SK-N-SH treated with all-trans-retinoic acid at 6 μM for 48 hours (cell line): Measurements from ENCODE around the gene SIRT1.

Source experiments
- ATAC-seq: fragments of 200-7000 bp; cut with Tn5 transposase; 3 replicates; pipeline ENCODE4 v1.9.1; 2020; ENCODE audit warnings: mild to moderate bottlenecking, moderate library complexity
- ARNTL ChIP-seq: fragments of 450-650 bp; formaldehyde crosslinking; IDR thresholded peaks from 2 replicates; pipeline ENCODE4 v1.5.0; 2020; ENCODE audit warnings: low read depth, mild to moderate bottlenecking, moderate library complexity, borderline replicate concordance
- CSDC2 ChIP-seq: fragments of 250-450 bp; sonication (Bioruptor Pico); IDR thresholded peaks from 2 replicates; pipeline ENCODE4 v1.5.0; 2020; ENCODE audit warnings: mild to moderate bottlenecking, moderate library complexity
- CSRNP3 ChIP-seq: fragments of 250-450 bp; sonication (Bioruptor Pico); IDR thresholded peaks from 2 replicates; pipeline ENCODE4 v1.5.1; 2021; ENCODE audit warnings: mild to moderate bottlenecking, moderate library complexity
- ESRRG ChIP-seq: fragments of 250-450 bp; sonication (Bioruptor Pico); IDR thresholded peaks from 2 replicates; pipeline ENCODE4 v1.6.1; 2021; ENCODE audit warnings: mild to moderate bottlenecking
- GLIS3 ChIP-seq: fragments of 250-450 bp; sonication (Bioruptor Pico); IDR thresholded peaks from 2 replicates; pipeline ENCODE4 v1.5.0; 2020; ENCODE audit warnings: mild to moderate bottlenecking, moderate library complexity
- ISL1 ChIP-seq: fragments of 250-450 bp; sonication (Bioruptor Pico); IDR thresholded peaks from 2 replicates; pipeline ENCODE4 v2.1.2; 2022; ENCODE audit warnings: mild to moderate bottlenecking, moderate library complexity
- OSR1 ChIP-seq: fragments of 250-450 bp; sonication (Bioruptor Pico); IDR thresholded peaks from 2 replicates; pipeline ENCODE4 v1.8.0; 2022; ENCODE audit warnings: moderate library complexity, mild to moderate bottlenecking, inconsistent platforms
- PATZ1 ChIP-seq: fragments of 250-450 bp; sonication (Bioruptor Pico); IDR thresholded peaks from 2 replicates; pipeline ENCODE4 v1.8.0; 2020; ENCODE audit warnings: mild to moderate bottlenecking, moderate library complexity, borderline replicate concordance
- POU6F1 ChIP-seq: fragments of 250-450 bp; sonication (Bioruptor Pico); IDR thresholded peaks from 2 replicates; pipeline ENCODE4 v1.8.0; 2021; ENCODE audit warnings: low read depth, mild to moderate bottlenecking, moderate library complexity, borderline replicate concordance
- PPARA ChIP-seq: fragments of 250-450 bp; sonication (Bioruptor Pico); IDR thresholded peaks from 2 replicates; pipeline ENCODE4 v1.5.0; 2020; ENCODE audit warnings: mild to moderate bottlenecking, borderline replicate concordance
- RARB ChIP-seq: fragments of 250-450 bp; sonication (Bioruptor Pico); IDR thresholded peaks from 2 replicates; pipeline ENCODE4 v1.8.0; 2021; ENCODE audit warnings: mild to moderate bottlenecking, moderate library complexity
- SNAI2 ChIP-seq: fragments of 250-450 bp; sonication (Bioruptor Pico); IDR thresholded peaks from 2 replicates; pipeline ENCODE4 v1.5.0; 2020; ENCODE audit warnings: mild to moderate bottlenecking, moderate library complexity
- TCF4 ChIP-seq: fragments of 250-450 bp; sonication (Bioruptor Pico); IDR thresholded peaks from 2 replicates; pipeline ENCODE4 v1.8.0; 2021; ENCODE audit warnings: mild to moderate bottlenecking, moderate library complexity, borderline replicate concordance
- TOX ChIP-seq: fragments of 250-450 bp; sonication (Bioruptor Pico); IDR thresholded peaks from 2 replicates; pipeline ENCODE4 v1.8.0; 2021; ENCODE audit warnings: mild to moderate bottlenecking, moderate library complexity, borderline replicate concordance
- ZC3H10 ChIP-seq: fragments of 250-450 bp; sonication (Bioruptor Pico); IDR thresholded peaks from 2 replicates; pipeline ENCODE4 v1.5.1; 2021; ENCODE audit warnings: mild to moderate bottlenecking, moderate library complexity
- ZFP3 ChIP-seq: fragments of 250-450 bp; sonication (Bioruptor Pico); IDR thresholded peaks from 2 replicates; pipeline ENCODE4 v1.5.0; 2020; ENCODE audit warnings: mild to moderate bottlenecking, moderate library complexity
- ZFP30 ChIP-seq: fragments of 450-650 bp; formaldehyde crosslinking; IDR thresholded peaks from 2 replicates; pipeline ENCODE4 v1.5.0; 2022; ENCODE audit warnings: mild to moderate bottlenecking, moderate library complexity
- ZNF565 ChIP-seq: fragments of 450-650 bp; formaldehyde crosslinking; conservative IDR thresholded peaks from 2 replicates; pipeline ENCODE4 v1.5.0; 2020; ENCODE audit warnings: low read depth, mild to moderate bottlenecking, moderate library complexity
- ZNF70 ChIP-seq: fragments of 450-650 bp; formaldehyde crosslinking; IDR thresholded peaks from 2 replicates; pipeline ENCODE4 v1.5.0; 2020; ENCODE audit warnings: mild to moderate bottlenecking, moderate library complexity
- ZNF8 ChIP-seq: fragments of 450-650 bp; formaldehyde crosslinking; IDR thresholded peaks from 2 replicates; pipeline ENCODE4 v1.5.0; 2020; ENCODE audit warnings: mild to moderate bottlenecking, moderate library complexity

The SIRT1 gene

DNA sequence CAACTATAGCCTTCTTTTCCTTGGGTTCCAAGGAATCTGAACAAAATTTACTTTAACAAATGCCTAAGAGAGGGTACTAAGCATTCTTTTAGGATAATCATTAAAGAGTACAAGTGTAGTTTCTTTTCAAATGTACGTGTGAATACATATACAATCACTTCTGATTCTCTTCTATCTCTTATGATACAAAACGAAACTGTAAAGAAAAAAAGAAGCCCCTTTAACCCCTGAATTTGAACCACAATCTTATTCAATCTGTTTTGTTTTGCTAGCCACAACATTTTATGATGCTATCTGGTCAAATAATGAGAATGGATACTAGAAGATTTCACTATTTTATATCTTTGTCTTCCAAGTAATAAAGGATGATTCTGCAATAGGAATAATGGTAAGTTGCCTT is 48.7 kb downstream of the SIRT1 start:
- TF ChIP-seq GLIS3 (CRISPR knock-in tag) (no peak), ZFP3 (CRISPR knock-in tag) (no peak), PATZ1 (CRISPR knock-in tag) (no peak), RARB (CRISPR knock-in tag) (no peak), ISL1 (CRISPR knock-in tag) (no peak), ZNF8 (CRISPR knock-in tag) (no peak), ZNF565 (CRISPR knock-in tag) (no peak), TCF4 (CRISPR knock-in tag) (no peak), CSRNP3 (CRISPR knock-in tag) (no peak), SNAI2 (no peak), ESRRG (CRISPR knock-in tag) (no peak), OSR1 (CRISPR knock-in tag) (no peak), ZC3H10 (no peak), CSDC2 (CRISPR knock-in tag) (no peak), TOX (CRISPR knock-in tag) (no peak), POU6F1 (CRISPR knock-in tag) (no peak)
- ATAC-seq: no peak

DNA sequence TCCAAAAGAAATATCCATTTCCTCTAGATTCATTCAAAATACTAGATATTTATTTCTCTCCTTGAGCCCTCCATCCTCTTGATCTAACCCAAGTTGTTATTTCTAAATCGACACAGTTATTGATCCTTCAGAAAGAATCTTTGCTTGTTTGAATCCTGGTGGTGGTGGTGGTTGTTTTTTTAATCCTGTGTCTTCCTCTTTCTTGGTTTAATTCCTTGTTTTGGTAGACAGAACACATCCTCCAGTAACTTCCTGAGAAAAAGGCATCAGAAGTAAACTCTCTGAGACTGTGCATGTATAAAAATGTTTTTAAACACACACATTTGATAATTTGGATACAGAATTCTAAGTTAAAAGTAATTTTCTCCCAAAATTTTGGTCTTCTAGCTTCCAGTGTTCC is 49.9 kb downstream of the SIRT1 start:
- TF ChIP-seq GLIS3 (CRISPR knock-in tag) (no peak), PATZ1 (CRISPR knock-in tag) (no peak), ZNF70 (CRISPR knock-in tag) (no peak), CSDC2 (CRISPR knock-in tag) (no peak)
- ATAC-seq: no peak

GRCh38 chr10:67935223-67935622 is 50.8 kb downstream of the SIRT1 start:
- no peak for ATAC-seq

More at GRCh38 chr10:67935223-67935622, 50.8 kb downstream of the SIRT1 start:
- TF ChIP-seq ARNTL (CRISPR knock-in tag) (no peak), ZFP3 (CRISPR knock-in tag) (no peak), OSR1 (CRISPR knock-in tag) (no peak), ZFP30 (CRISPR knock-in tag) (no peak), ZNF565 (CRISPR knock-in tag) (no peak), CSRNP3 (CRISPR knock-in tag) (no peak), TOX (CRISPR knock-in tag) (no peak), PPARA (CRISPR knock-in tag) (no peak), SNAI2 (no peak), ISL1 (CRISPR knock-in tag) (no peak), ESRRG (CRISPR knock-in tag) (no peak)
- TF ChIP-seq, all 23 proteins: peak for 0
